Measurements from ENCODE around the gene MYLK4. TPM values are rescaled to one million over a fixed set of nuclear protein-coding genes. Genes with fewer than 3 reads are reported as not detected.

The MYLK4 gene
- total RNA-seq, 1 donor = 0.72 TPM

DNA sequence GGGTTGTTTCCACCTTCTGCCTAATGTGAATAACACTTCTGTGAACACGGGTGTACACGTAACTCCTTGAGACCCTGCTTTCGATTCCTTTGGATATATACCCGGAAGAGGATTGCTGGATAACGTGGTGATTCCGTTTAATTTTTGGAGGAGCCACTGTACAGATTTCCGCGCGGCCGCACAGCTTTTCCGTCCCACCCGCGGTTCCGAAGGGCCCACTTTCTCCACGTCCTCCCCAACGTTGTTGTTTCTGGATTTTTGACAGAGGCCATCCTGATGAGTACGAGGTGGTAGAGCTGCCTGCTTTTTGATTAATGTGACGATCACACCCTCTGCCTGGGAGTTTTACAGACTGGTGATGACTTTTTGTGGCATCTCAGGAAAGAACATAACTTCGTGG, 114.0 kb downstream of the MYLK4 start:
- DNase-seq (ENCODE audit: low read depth) = no peak
- TF ChIP-seq, protein P1, sequence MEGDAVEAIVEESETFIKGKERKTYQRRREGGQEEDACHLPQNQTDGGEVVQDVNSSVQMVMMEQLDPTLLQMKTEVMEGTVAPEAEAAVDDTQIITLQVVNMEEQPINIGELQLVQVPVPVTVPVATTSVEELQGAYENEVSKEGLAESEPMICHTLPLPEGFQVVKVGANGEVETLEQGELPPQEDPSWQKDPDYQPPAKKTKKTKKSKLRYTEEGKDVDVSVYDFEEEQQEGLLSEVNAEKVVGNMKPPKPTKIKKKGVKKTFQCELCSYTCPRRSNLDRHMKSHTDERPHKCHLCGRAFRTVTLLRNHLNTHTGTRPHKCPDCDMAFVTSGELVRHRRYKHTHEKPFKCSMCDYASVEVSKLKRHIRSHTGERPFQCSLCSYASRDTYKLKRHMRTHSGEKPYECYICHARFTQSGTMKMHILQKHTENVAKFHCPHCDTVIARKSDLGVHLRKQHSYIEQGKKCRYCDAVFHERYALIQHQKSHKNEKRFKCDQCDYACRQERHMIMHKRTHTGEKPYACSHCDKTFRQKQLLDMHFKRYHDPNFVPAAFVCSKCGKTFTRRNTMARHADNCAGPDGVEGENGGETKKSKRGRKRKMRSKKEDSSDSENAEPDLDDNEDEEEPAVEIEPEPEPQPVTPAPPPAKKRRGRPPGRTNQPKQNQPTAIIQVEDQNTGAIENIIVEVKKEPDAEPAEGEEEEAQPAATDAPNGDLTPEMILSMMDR (IDR thresholded peaks at IDR 0.05; ENCODE audit: insufficient read depth, low read length) = no peak
- H3K4me3 ChIP-seq (ENCODE audit: low read depth, low read length) = no peak overlapping the region

DNA sequence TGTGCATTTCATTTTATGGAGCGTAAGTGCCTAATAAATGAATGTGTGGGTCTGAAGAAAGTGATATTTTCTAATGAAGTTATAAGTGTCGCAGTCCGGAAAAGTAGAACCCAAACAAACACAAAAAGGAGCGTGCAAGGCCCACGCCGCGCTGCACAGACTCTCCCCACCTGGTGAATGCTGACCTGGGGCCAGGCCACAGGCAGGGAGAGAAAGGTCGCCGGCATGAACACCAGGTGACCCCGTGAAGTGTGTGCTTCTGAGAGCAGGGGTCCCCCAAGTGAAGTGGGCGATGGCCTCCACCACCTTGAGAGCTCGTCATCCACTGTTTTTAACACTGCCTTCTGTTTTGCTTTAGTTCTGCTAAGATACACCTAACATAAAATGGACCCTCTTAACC, 114.8 kb downstream of the MYLK4 start:
- TF ChIP-seq, protein P1 (IDR thresholded peaks at IDR 0.05; ENCODE audit: insufficient read depth, low read length) = no peak
- DNase-seq (ENCODE audit: low read depth) = no peak
- H3K4me3 ChIP-seq (ENCODE audit: low read depth, low read length) = no peak overlapping the region

DNA sequence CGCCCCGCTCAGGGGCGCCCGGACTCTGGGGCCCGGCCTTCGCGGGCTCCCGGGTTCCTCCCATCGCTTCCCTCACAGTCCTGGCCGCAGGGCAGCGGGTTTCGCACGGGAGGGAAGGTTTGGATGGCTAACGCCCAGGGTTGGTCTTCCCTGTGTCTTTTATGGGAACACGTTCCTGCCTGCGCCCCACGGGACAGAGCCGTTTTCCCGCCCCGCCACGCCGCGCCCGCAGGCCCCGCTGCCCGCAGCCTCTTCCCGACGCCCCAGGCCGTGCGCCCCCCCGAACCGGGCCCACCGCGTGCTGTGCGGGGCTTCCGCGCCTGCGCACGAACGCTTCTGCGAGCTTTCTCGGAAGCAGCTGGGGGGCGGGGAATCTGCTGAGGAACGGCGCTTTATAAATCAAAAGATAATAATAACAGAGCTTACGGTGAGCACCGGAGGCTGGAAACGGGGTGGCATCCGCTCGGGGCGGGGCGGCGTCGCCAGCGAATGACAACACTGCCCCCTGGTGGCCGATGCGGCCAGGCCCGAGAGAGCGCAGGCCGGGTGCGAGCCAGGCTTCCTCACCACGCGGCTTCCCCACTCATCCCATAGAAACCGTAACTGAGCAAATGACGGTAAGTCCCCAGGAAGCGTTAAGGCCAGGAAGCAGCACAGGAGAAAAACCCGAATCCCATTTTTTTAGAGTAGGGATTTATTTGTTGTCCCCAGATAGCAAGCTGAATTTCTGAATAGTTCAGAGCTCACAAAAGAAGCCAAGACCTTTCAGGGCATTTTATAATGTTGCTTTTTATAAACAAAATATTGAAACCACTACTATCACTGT, 116.4 kb downstream of the MYLK4 start:
- TF ChIP-seq, protein P1 (IDR thresholded peaks at IDR 0.05; ENCODE audit: insufficient read depth, low read length) = peak; percentile 98
- DNase-seq (ENCODE audit: low read depth) = peak; percentile 87
- peak overlapping the region; percentile 51 for H3K4me3 ChIP-seq (ENCODE audit: low read depth, low read length)

DNA sequence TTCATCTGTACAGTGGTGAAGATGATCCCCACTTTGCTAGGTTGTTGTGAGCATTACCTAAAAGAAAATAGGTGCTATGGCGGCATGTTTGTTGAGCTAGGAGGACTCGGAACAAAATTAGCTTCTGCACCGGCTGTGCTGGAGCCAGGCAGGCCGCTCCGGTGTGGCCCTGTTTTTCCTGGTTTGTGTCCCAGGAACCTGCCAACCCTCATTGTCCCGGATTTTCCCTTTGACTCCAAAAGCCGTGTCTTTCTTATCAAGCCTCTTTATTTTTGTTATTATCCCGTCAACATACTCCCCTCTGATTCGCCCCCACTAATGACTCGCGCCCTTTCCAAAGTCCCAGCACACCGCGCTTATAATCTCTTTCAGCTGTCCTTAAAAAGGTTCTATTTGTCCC, 117.0 kb downstream of the MYLK4 start:
- peak overlapping the region; percentile 51 for H3K4me3 ChIP-seq (ENCODE audit: low read depth, low read length)
- TF ChIP-seq, protein P1 (IDR thresholded peaks at IDR 0.05; ENCODE audit: insufficient read depth, low read length) = no peak
- no peak for DNase-seq (ENCODE audit: low read depth)

DNA sequence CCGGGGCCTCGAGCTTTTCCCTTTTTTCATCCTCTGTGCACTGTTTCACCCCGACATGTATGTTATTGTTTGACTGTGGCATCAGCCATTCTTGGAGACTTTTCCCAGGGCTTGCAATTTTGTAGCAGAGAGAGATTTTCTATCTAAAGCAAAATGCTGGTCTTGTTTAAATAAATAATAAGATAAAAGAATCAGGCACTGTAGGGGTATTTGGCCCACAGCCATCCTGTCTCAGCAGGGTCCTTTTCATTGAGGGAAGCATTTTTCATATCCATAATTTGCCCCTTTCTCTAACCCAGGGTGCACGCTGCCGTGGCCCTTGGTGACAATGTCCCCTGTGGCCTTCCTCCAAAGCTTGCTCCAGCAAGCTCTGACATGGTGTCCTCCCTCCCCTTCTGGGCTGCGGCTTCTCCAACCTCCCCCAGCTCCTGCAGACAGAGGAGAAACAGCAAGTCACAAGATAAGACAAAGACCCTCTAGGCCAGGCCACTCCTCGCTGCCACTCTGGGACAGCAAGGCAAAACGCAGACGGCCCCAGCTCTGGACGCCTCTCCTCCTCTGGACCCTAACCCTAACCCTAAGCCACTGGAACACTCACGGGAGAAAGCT, 117.6 kb downstream of the MYLK4 start:
- no peak overlapping the region for H3K4me3 ChIP-seq (ENCODE audit: low read depth, low read length)
- DNase-seq (ENCODE audit: low read depth) = no peak
- TF ChIP-seq, protein P1 (IDR thresholded peaks at IDR 0.05; ENCODE audit: insufficient read depth, low read length) = no peak

DNA sequence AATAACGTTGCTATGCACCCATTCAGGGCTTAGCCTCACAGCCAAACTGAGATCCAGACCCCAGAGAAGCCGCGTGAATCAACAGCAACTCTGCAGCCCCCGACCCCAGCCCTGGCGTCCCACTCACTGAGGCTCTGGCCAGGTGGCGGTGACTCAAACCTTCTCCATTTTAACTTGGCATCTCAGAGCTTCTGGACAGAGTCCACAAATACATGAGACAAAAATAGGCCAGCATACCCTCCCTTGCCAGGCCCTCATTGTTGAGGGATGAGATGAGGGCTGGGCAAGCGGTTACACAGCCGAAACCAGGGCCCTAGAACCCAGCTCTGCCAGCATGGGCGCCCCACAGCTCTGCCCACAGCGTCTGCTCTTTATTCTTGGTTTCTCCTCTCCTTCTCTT, 118.4 kb downstream of the MYLK4 start:
- DNase-seq (ENCODE audit: low read depth) = peak; percentile 58
- TF ChIP-seq, protein P1 (IDR thresholded peaks at IDR 0.05; ENCODE audit: insufficient read depth, low read length) = no peak

More for the DNA sequence above, 118.4 kb downstream of the MYLK4 start:
- H3K4me3 ChIP-seq (ENCODE audit: low read depth, low read length) = no peak overlapping the region

Data from fibroblast of the aortic adventitia (primary cell).